HepG2 (cell line): ENCODE data around the gene DUSP16. TPM values are rescaled to one million over a fixed set of nuclear protein-coding genes. Genes with fewer than 3 reads are reported as not detected.

Source experiments
- FOXK1 ChIP-seq: sonication (generic); formaldehyde crosslinking; IDR thresholded peaks from 2 replicates; pipeline ENCODE4 v1.4.0; 2020; ENCODE audit warnings: low read depth, missing genetic modification reagents, borderline replicate concordance
- MED1 ChIP-seq: sonication (generic); formaldehyde crosslinking; IDR thresholded peaks from 2 replicates; pipeline ENCODE4 v1.4.0; 2020; ENCODE audit warnings: missing genetic modification reagents
- ZNF317 ChIP-seq: sonication (generic); formaldehyde crosslinking; IDR thresholded peaks from 2 replicates; pipeline ENCODE4 v1.5.0; 2020; ENCODE audit warnings: mild to moderate bottlenecking, missing genetic modification reagents
- ZNF33A ChIP-seq: sonication (generic); formaldehyde crosslinking; IDR thresholded peaks from 2 replicates; pipeline ENCODE4 v1.5.1; 2020; ENCODE audit warnings: missing genetic modification reagents, mild to moderate bottlenecking, moderate library complexity, borderline replicate concordance
- polyA plus RNA-seq, 8 experiments: library from polyadenylated mRNA; depleted of rRNA in 3 of 8; stranded (reverse) in 7 of 8; unstranded in 1 of 8; fragments of >200 nt; fragmentation: Illumina TruSeq in 4 of 8; extraction: Trizol in 4 of 8; gene quantifications; 2 replicates each; pipeline versions ENCODE4 v1.2.1 to v1.2.3, GENCODE V29; 2011 to 2016; ENCODE audit warnings: low read depth in 4 of 8, missing spikeins in 1 of 8, mixed read lengths in 1 of 8; ENCODE audit not compliant: insufficient read depth in 1 of 8
- total RNA-seq, 5 experiments: library from RNA; depleted of rRNA; stranded (reverse); fragments of >200 nt; fragmentation: Illumina TruSeq; extraction: Trizol; gene quantifications; 2 replicates each; pipeline ENCODE4 v1.2.3, GENCODE V29; 2016; ENCODE audit warnings: low read depth in 1 of 5
- TF ChIP-seq, protein P1 (sequence below): sonication (generic); formaldehyde crosslinking; IDR thresholded peaks from 2 replicates; pipeline ENCODE4 v1.4.0; 2020; ENCODE audit warnings: missing genetic modification reagents

The DUSP16 gene
- total and polyA plus RNA-seq, 2 of the 13 experiments (the other 11 are each of a cell fraction or from before 2014, with no cell fraction given) = 45.7 to 46.6 TPM

GRCh38 chr12:12529783-12530421, 32.8 kb downstream of the DUSP16 start (continued):
- TF ChIP-seq FOXK1 (CRISPR knock-in tag) (no peak), MED1 (CRISPR knock-in tag) (no peak), ZNF317 (CRISPR knock-in tag) (no peak), ZNF33A (CRISPR knock-in tag) (no peak)
- TF ChIP-seq, protein P1, sequence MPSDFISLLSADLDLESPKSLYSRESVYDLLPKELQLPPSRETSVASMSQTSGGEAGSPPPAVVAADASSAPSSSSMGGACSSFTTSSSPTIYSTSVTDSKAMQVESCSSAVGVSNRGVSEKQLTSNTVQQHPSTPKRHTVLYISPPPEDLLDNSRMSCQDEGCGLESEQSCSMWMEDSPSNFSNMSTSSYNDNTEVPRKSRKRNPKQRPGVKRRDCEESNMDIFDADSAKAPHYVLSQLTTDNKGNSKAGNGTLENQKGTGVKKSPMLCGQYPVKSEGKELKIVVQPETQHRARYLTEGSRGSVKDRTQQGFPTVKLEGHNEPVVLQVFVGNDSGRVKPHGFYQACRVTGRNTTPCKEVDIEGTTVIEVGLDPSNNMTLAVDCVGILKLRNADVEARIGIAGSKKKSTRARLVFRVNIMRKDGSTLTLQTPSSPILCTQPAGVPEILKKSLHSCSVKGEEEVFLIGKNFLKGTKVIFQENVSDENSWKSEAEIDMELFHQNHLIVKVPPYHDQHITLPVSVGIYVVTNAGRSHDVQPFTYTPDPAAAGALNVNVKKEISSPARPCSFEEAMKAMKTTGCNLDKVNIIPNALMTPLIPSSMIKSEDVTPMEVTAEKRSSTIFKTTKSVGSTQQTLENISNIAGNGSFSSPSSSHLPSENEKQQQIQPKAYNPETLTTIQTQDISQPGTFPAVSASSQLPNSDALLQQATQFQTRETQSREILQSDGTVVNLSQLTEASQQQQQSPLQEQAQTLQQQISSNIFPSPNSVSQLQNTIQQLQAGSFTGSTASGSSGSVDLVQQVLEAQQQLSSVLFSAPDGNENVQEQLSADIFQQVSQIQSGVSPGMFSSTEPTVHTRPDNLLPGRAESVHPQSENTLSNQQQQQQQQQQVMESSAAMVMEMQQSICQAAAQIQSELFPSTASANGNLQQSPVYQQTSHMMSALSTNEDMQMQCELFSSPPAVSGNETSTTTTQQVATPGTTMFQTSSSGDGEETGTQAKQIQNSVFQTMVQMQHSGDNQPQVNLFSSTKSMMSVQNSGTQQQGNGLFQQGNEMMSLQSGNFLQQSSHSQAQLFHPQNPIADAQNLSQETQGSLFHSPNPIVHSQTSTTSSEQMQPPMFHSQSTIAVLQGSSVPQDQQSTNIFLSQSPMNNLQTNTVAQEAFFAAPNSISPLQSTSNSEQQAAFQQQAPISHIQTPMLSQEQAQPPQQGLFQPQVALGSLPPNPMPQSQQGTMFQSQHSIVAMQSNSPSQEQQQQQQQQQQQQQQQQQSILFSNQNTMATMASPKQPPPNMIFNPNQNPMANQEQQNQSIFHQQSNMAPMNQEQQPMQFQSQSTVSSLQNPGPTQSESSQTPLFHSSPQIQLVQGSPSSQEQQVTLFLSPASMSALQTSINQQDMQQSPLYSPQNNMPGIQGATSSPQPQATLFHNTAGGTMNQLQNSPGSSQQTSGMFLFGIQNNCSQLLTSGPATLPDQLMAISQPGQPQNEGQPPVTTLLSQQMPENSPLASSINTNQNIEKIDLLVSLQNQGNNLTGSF = no peak
